DOHH2 (cell line): ENCODE data around the gene SHE.

Experiments
- CTCF ChIP-seq: fragments of 200-600 bp; sonication (generic); IDR thresholded peaks from one replicate; pipeline ENCODE4 v1.5.1; 2014; ENCODE audit warnings: antibody characterized with exemption, mild to moderate bottlenecking, low read depth, low read length; ENCODE audit not compliant: poor library complexity, severe bottlenecking
- EZH2phosphoT487 ChIP-seq: fragments of 200-600 bp; sonication (generic); IDR thresholded peaks from 2 replicates; pipeline ENCODE4 v1.6.1; 2017; ENCODE audit warnings: borderline replicate concordance, mild to moderate bottlenecking, antibody characterized with exemption, low read length, moderate library complexity, mixed read lengths

- TF ChIP-seq CTCF (no peak), EZH2phosphoT487 (no peak)
These were observed 30.9 kb downstream of the SHE start for GRCh38 chr1:154471304-154471703.
